HT-29 (cell line): Measurements from ENCODE around the gene DLG1. TPM values are rescaled to one million over a fixed set of nuclear protein-coding genes. Genes with fewer than 3 reads are reported as not detected.

Experiments used
- DNase-seq: peaks from one replicate; pipeline ENCODE4 v3.0.0-alpha.2; 2015; ENCODE audit warnings: low spot score
- total RNA-seq: library from RNA; depleted of rRNA; stranded (reverse); fragments of >200 nt; shearing (Covaris generic); gene quantifications from 2 replicates; pipeline ENCODE4 v1.2.3, GENCODE V29; 2014

Gene DLG1
- total RNA-seq, 1 experiment from 2014 or later, result 36.7 TPM

DNA sequence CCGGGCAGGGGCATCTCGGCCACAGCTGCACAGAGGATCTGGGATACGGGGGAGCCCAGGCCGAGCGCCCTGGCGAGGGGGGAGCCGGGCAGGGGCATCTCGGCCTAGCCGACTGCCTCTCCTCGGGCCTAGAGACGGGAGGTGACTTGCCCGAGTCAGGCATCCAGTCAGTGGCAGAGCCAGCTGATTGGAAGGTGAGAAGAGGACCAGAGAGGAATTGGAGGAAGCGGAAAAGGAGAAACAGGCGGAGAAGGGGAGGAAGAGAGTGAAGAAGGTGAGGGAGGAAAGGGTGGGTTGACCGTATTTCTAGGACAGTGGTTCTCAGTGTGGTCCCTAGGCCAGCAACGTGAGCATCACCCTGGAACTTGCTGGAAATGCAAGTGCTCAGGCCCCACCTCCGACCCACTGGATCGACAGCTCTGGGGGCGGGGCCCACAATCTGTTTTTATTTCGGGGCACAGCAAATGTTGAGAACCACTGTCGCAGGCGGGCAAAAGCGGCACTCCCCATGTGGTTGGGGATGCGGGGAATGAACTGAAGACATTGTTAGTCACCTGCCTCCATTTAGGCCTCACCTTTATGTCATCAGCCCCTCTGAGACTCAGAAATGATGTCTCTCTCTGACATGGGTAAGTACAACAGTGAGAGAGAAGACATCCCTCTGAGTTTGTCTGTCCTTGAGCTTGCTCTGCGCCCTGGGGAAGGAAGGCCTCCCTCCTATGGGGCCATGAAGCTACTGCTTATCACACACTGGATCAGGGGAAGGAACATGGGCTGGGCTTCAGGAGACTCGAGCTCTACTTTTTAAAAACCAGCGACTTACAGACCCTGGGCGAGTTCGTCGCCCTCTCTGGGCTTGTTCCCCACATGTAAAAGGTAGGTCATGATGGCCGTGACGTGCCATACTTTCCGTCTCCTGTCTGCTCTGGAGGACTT is 267.8 kb downstream of the DLG1 start:
- no peak for DNase-seq

DNA sequence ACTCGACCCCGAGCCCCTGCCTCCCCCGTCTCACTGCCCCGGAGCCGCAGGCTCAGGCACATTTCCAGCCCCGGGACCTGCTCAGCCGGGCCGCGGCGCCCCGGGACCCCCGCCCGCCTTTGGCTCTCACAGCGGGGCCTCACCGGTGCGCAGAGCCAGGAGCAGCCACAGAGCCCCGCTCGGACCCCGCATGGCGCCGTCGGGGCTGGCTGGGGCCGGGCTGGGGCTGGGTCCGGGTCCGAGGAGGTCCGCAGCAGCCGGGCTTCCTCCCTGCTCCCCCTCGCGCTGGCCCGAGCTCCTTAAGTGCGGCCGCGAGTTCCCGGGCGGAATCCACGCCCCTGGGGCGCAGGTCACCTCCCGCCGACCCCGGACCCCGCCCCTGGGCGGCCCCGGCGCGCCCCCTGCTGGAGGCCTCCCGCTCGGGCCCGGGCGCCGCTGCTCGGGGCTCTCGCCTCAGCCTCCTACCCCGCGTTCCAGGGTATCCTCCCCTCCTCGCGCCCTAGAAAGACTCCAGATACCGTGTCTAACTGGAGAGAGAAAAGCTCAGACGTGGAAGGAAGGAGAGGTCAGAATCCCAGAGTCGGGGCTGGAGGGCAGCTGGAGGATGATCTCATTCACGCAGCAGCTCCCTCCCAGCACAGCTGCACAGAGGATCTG is 268.8 kb downstream of the DLG1 start, which contains the start of gene MELTF:
Gene MELTF (minus strand): TSS at position 307 of the 657 bp plus-strand sequence. CDS start 115 bp downstream, at position 192.
- peak; percentile 45 for DNase-seq

DNA sequence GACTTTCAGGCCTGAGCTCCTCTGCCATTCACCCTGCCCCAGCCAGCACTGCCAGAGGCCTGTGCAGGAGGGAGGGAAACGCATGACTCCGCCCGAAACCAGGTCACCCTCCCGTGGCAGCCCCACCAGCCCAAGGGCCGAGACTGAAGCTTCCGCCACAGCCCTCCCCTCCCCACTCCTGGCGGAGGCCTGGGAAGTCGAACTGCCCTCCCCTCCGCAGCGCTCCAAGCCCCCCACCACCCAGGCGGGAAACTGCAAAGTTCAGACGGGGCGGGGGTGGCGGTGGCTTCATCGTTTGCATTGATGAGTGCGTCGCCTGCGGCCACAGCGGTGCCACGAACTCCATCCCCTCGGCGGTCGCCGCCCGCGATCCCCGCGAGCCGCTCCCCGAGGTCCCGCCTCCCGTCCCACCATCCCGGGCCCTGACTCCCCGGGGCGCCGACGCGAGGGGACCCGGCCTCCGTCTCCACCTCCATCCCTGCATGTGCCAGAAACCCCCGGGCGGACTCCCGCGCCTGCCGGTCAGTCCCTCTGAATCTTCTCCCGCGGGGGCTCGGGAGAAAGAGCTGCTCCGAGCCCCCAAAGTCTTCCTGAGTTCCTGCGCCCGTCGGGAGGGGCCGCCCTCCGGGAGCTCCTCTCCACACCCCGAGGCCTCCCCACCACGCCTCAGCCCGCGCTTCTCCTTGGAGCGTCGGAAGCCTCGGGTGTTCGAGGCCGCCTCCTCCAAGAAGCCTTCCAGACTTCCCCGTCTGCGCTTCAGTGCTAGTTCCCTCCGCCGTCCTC is 269.5 kb downstream of the DLG1 start:
- DNase-seq, result peak; percentile 27

DNA sequence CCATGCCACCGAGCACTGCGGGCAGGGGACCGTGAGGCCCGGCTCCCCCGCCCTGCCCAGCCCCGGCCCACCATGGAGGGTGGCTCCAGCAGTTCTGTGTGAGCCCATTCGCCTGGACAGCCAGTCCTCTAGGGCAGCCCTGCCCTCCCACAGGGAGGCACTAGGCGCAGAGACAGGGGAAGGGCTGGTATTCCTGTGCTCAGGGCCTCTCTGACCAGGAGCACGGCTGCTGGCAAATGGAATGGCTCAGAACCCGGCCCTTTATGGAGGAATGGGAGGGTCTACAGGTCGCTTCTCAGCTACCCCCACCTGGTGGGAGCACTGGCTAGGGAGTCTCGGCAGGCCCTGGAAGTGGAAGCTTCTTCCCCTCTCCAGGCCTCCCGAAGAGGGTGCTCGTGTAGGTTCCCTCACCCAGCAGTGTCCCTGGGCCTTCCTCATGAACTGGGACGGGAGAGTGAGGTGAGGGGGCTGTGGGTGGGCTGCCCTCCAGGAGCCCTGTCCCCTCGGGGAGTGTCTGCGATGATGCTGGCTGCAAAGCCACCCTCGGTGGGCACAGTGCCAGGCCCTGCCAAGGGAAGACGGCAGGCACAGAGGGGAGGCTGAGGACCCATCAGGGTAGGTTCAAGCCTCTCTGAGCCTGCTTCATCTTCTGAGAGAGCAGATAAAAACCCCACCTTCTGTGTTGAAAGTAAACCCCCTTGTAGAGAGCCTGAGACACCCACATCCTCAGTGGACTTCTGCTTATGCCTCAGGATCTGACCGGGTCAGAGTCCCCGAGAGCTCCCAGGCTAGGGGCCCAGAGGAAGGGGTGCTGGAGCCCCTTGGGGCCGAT is 270.3 kb downstream of the DLG1 start:
- DNase-seq, result no peak

DNA sequence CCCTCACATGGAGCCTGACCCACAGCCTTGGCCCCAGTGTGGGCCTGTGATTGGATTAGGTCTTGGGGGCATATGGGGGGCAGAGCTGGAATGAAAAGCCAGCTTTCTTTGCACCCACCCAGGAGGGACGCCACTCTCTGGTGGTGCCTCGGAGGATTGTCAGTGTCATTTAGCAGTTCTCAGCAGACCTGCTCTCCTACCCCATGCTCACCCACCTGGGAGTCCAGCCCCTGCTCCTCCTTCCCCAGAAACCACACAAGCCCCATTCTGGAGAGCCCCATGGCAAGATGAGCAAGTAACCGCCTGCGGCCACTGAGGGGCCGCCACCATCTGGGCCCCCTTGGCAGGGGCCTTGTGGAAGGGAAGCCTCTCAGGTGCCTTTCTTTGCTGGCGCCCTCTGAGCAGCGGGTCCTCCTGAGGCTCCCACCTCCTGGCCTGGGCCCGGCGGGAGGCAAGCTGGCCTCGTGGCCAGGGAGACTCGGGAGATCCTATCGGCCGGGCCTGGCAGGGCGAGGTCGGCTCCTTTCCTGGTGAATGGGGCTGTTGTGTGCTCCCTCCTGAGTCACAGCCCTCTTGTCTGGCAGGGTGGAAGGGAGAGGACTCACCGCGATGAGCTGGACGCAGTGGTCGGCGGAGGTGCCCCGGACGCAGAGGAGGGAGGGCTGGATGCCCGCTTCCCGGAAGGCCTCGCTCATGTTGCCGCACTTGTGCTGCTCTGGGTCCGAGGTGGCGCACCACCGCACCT is 271.1 kb downstream of the DLG1 start:
- no peak for DNase-seq

DNA sequence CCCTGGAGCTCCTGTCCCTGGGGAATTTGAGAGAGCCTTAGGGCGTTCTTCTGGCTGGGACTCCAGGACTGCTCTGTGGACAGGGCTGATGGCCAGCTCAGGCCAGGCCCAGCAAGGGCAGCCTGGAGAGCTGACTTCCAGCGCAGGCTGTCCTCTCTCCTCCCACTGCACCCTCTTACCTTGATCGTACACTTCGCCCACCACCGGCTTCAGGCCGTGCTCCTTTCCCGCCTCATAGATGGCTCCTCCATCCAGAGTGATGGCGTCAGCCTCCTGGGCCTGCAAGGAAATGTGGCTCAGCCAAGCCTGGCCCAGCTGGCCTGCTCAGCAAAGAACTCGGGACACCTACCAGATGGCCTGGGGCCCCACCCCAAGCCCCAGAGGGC is 271.9 kb downstream of the DLG1 start:
- no peak for DNase-seq

DNA sequence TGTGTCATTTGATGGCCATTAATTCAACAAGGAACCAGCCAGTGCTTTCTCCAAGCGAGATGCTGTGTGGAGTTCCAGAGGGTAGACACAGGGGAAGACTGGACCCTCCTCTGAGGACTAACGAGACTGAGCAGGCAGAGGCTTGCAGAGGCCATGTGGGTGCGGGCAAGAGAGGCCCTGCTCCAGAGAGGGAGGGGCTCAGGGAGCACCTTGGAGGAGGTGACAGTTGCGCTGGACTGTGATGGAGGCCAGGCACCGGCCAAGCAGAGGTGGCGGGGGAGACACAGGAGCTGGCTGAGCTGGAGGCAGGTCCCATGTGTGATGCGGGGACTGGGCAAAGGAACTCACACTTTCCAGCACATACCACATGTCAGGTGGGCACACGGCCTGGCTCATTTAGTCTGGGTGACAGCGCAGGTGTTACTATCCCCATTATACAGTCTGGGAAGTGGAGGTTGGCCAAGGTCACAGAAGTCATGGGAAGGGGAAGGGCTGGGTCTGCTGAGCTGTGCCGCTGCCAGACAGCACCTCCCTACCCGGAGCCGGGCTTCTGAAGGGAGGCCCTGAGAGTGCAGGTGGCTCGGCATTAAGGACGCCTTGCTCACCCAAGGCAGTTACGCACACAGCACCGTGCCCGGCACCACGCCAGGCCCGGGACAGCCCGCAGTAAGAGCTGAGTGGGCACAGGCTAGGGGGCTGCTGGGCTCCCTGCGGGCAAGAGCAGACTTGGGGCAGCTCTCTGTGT is 272.5 kb downstream of the DLG1 start:
- DNase-seq, result no peak

DNA sequence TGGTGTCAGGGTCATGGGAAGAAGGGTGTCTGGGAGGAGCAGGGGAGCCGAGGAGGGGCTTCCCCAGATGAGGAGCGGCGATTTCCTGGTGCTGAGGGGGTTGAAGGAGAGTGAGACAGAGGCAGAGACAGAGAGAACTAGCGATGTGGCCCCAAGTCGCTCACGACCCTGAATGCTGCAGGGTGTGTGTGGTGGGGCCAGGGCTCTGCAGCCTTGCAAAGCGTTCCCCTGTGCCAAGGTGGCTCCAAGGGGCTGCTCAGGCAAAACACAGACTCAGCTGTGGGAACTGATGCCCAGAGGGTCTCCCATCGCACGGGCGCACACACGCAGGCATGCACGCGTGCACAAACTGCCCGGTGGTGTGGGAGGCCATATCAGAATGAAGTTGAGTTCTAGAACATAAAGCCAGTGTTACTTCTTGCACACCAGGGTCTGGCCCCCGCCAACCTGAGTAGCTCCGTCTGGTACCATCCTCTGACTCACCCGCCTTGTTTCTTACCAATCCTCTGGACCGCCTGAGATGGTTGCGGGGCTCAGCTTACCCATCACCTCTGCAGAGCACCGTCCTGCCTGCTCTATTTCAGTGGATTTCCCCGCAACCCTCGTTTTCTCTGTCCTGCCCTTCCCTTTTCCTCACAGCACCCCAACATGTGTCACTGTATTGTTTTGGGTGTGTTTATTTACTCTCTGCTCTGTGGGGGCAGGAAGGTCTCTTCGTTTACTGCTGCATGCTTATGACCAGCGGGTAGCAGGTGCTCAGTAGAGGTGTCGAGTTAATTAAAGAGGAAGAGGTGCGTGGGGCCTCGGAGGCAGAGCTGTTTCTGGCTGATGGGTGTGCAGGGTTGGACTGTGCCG is 273.3 kb downstream of the DLG1 start:
- no peak for DNase-seq

DNA sequence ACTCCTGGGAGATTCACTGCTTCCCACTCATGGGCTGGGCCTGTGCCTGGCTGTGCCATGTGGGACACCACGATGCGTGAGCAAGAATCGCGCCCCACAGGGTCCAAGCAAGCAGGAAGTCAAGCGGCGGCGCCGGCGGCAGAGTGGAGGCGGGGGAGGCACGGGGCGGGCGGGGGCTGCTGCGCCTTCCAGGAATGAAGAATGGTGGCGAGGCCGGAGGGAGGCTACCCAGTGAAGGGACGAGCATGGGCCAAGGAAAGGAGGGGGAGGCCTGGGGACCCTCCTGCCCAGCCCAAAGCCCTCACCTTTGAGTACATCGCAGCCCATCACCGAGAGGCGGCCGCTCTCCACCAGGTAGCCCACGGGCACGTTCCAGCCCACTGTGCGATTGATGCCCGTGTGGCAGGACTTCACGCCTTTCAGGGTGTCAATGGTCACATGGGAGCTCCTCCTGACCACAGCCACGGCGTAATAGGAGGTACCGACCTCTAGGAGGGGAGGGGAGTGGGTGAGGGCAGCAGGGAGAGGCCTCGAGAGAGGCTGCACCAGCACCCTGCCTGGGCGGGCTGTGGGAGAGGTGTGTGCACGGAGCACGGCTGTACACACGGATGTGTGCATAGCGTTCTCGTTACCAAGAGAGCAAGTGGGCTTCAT is 274.3 kb downstream of the DLG1 start:
- no peak for DNase-seq

DNA sequence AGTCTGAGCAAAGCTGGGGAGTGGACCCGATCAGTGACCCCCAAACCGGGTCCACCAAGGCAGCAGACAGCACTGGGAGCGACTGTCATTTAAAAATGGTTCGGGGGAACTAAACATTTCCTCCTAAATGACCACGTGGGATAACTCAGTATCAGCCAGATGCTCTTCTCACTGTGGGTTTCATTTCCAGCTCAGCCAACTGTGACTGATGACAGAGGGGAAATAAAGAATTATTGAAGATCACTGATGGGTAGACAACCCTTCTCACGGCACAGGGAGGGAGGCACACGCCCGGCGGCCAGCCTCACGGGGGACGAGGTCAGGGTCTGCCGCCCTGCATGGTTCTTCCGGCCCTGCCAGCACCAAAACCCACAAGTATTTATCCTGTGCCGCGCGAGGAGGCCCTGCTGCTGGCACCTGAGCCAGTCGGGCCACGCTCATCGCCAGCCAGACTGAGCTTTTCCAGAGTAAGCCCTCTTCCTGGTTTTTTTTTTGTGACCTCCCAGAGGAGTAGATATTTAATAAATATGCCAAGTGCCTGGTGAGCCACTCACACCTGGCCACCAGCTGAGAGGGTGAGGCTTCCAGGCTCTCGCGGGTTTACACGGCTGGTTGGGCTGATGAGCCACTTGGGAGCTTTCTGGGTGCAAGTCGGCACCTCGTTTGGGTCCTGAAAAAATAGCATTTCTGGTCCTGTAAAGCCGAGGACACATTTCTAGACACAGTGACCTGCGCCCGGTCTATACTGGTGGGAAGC is 275.0 kb downstream of the DLG1 start:
- DNase-seq, result no peak

DNA sequence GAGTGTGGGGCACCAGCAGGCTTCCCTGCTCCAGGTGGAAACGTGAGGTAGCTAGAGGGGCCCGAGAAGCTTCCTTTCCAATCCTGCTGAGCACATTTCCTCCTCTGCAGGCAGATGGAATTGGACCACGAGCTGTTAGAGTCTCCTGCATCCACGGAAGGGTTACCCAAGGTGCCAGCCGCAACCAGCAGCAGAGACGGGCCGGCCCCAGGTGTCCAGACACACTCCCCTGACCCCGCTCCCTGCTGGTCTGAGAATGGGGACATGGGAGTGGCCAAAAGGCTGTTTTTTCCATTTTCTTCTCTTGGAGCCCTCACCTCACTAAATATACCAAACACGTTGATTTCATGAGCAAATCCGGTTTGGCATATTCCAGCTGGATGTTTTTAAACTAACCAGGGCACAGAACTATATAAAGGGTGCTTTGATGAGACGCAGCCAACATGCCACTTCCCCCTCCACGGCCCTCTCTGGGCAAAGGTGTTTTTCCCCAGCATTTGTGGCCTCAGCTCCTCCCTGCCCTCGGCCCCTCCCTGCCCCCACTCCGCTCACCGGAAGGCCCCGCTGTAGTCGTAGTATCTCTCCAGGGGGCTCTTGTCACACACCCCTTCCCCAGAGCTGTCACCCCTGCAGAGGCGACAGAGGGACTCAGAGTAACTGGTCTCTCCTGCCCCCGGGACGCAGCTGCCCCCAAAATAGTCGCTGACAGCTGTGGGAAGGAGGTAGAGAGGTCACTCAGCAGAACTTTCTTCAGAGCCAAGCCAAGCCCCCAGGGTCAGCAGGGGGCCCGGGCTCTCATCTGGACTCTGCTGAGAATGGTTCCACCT is 275.8 kb downstream of the DLG1 start:
- no peak for DNase-seq

DNA sequence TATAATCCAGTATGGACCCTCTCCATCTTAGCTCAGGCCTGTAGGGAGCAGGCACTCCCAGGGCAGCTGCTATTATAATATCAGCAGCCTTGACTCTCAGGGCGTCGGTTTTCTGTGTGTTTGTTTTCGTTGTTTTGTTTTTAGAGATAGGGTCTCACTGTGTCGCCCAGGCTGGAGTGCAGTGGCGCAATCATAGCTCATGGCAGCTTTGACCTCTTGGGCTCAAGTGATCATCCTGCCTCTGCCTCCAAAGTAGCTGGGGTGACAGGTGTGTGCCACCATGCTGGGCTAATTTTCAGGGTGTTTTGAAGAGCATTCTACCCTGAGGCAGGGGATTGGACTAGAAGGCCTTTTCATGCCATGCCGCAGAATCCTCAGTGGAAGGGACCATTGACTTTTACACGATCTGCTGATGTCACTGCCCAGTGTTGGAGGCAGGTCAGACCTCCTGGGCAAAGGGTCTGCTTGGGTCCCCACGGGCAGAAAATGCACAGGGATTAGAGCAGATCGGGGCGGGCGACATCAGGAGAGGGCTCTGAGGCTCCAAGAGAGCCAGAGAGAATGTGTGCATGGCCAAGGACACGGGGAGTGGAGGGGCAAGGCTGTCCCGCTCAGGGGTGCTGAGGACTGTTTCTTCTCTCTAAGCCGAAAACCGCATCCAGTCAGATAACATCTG is 276.5 kb downstream of the DLG1 start:
- no peak for DNase-seq

DNA sequence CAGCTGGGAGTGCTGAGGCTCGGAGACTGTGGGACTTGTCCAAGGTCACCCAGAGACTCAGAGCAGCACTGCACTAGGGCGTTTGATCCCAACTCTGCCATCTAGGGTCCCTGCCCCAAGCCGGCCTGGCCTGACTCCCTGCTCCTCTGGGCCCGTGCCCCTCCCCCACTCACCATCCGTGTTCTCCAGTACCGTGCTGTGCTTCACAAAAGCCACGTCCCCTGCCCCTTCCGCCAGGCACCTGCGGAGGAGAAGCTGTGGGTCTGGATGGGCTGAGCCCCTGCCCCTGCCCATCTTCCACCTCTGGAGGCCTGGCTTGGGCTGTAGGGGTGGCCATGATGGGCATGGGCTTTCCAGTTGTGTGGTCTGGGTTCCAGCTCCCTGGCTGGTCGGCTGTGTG is 277.2 kb downstream of the DLG1 start:
- DNase-seq, result no peak

DNA sequence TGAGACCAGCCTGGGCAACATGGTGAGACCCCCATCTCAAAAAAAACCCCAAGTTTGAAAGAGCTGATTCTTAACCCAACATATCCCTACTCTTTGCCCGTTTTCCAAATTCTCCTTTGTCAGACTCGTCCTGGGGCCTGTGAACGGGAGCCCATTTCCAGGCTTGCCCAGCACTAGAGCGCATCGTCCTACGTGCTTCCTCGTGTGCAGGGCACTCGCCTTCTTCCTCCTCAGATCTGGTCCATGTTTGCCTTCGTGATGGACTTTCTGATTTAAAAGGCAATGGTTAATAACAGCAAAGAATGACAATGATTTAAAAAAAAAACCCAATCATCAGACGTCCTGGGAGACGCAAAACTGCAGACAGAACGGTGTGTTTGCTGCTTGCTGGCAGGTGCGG is 278.9 kb downstream of the DLG1 start:
- no peak for DNase-seq

DNA sequence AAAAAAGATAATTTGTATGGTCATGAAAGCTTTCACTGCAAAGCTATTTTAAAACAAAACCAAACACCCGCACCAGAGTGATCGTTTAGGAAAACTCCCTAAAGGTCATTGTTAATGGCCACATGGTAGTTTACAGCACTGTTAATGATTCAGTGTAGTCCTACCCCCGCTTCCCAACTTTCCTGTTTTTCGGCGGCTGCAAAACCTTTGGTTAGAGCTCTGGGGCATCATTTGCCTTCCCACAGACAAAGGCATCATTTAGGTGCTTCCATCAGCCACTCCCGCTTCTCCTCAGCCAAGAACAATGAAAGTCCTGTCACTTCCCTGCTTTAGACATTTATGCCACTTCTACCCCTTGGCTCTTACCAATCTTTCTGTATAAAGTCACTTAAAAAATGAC is 279.4 kb downstream of the DLG1 start:
- DNase-seq, result no peak

DNA sequence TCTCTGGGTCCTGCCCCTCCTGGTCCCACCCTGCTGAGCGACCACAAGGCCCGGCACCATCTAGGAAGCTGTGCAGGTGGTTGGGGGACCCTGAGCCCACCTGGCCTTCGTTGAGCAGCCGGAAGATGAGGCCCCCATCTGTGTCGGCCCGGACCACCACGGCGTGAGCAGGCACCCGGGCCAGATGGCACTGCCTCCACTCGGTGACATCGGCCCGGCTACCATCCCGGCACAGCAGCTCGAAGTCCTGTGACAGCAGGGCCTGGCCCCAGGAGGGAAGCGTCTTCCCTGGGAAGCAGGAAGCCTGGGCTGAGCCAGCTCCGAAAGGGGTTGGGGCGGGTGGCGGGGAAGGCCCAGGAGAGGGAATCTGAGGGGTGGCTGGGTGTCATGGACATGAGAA is 281.4 kb downstream of the DLG1 start:
- DNase-seq, result no peak
